Vagina (tissue), 2 donors: ENCODE results near the gene RAB3GAP2.
"Not testable (repeated sequence)": the region's sequence is repeated elsewhere in the genome, so short reads cannot be mapped to it uniquely, and the experiment has no call there.

Experiments used
- POLR2A ChIP-seq, 2 donors: fragments of 450-650 bp; IDR thresholded peaks; one replicate each; pipeline ENCODE4 v1.6.1; 2017; ENCODE audit warnings: antibody characterized with exemption in 2 of 2, mild to moderate bottlenecking in 2 of 2, moderate library complexity in 2 of 2
- POLR2AphosphoS5 ChIP-seq, 2 donors: sonication (generic); formaldehyde crosslinking; IDR thresholded peaks; one replicate each; pipeline ENCODE4 v1.9.0; 2017; ENCODE audit warnings: antibody characterized with exemption in 2 of 2, mild to moderate bottlenecking in 2 of 2, low read depth in 1 of 2; ENCODE audit not compliant: insufficient read depth in 1 of 2
- TF ChIP-seq, protein P1 (sequence below), 3 experiments: fragments of 450-650 bp in 2 of 3; fragments of 200-600 bp in 1 of 3; sonication (generic) in 1 of 3; IDR thresholded peaks; one replicate each; pipeline ENCODE4 v1.5.1; 2017 to 2019; ENCODE audit warnings: antibody characterized with exemption in 3 of 3, mild to moderate bottlenecking in 2 of 3, moderate library complexity in 2 of 3

DNA sequence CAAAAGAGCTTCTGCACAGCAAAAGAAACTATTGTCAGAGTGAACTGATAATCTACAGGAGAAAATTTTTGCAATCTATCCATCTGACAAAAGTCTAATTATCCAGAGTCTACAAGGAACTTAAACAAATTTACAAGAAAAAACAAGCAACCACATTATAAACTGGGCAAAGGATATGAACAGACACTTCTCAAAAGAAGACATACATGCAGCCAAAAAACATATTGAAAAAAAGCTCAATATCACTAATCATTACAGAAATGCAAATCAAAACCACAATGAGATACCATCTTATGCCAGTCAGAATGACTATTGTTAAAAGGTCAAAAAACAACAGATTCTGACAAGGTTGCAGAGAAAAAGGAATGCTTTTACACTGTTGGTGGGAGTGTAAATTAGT is 12.5 kb downstream of the RAB3GAP2 start:
- not testable (repeated sequence) for TF ChIP-seq POLR2A (IDR thresholded peaks at IDR 0.05); POLR2AphosphoS5 (IDR thresholded peaks at IDR 0.05; ENCODE audit: insufficient read depth in 1 of 2, low read depth in 1 of 2)
- TF ChIP-seq, protein P1, sequence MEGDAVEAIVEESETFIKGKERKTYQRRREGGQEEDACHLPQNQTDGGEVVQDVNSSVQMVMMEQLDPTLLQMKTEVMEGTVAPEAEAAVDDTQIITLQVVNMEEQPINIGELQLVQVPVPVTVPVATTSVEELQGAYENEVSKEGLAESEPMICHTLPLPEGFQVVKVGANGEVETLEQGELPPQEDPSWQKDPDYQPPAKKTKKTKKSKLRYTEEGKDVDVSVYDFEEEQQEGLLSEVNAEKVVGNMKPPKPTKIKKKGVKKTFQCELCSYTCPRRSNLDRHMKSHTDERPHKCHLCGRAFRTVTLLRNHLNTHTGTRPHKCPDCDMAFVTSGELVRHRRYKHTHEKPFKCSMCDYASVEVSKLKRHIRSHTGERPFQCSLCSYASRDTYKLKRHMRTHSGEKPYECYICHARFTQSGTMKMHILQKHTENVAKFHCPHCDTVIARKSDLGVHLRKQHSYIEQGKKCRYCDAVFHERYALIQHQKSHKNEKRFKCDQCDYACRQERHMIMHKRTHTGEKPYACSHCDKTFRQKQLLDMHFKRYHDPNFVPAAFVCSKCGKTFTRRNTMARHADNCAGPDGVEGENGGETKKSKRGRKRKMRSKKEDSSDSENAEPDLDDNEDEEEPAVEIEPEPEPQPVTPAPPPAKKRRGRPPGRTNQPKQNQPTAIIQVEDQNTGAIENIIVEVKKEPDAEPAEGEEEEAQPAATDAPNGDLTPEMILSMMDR (IDR thresholded peaks at IDR 0.05) = not testable (repeated sequence)
